ENCODE results near the gene CLDN5.

DNA sequence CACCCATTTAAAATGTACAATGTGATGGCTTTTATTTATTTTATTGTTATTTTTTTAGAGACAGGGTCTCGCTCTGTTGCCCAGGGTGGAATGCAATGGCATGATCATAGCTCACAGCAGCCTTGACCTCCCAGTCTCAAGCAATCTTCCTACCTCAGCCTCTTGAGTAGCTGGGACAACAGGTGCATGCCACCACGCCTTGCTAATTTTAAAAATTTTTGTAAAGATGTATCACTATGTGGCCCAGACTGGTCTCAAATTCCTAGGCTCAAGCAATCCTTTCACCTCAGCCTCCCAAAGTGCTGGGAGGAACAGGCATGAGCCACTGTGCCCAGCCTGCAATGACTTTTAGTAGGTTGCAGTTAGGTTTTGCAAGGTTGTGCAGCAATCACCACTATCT, 14.3 kb downstream of the CLDN5 start:
- no peak for TF ChIP-seq CTCF (conservative IDR thresholded peaks at IDR 0.05; ENCODE audit: low read length)
- no peak for TF ChIP-seq EZH2phosphoT487 (IDR thresholded peaks at IDR 0.05; ENCODE audit: borderline replicate concordance, low read depth, low read length)

Data from OCI-LY7 (cell line).